ENCODE measurements around the gene HTR2C.

GRCh38 chrX:114798907-114799306 lies 215.0 kb downstream of the HTR2C start:
- TF ChIP-seq CTCF (IDR thresholded peaks at IDR 0.05) (no peak), JAZF1 (CRISPR knock-in tag; IDR thresholded peaks at IDR 0.05) (no peak), MAX (CRISPR knock-in tag; IDR thresholded peaks at IDR 0.05) (no peak), NR2C2 (CRISPR knock-in tag; IDR thresholded peaks at IDR 0.05) (no peak), AFF4 (CRISPR knock-in tag; IDR thresholded peaks at IDR 0.05; ENCODE audit: borderline replicate concordance) (no peak), NR3C1 (CRISPR knock-in tag; conservative IDR thresholded peaks at IDR 0.05; ENCODE audit: low read depth) (no peak), NFE2L1 (CRISPR knock-in tag; IDR thresholded peaks at IDR 0.05) (no peak), NFYB (CRISPR knock-in tag; conservative IDR thresholded peaks at IDR 0.05; ENCODE audit: low read depth) (no peak), FOXJ3 (CRISPR knock-in tag; IDR thresholded peaks at IDR 0.05; ENCODE audit: borderline replicate concordance) (no peak), ATF1 (CRISPR knock-in tag; IDR thresholded peaks at IDR 0.05) (no peak), ZNF263 (CRISPR knock-in tag; IDR thresholded peaks at IDR 0.05; ENCODE audit: low read depth) (no peak), ATF6 (CRISPR knock-in tag; IDR thresholded peaks at IDR 0.05) (no peak)

All from WTC11 (cell line).